Activated T-cell treated with anti-CD3 and anti-CD28 coated beads, Interleukin-2, amount 50 U/mL, for 1 hour (primary cell): ENCODE measurements around the gene FAM171A2.
"Not testable (repeated sequence)": the region's sequence is repeated elsewhere in the genome, so short reads cannot be mapped to it uniquely, and the experiment has no call there.

Experiments used
- DNase-seq: peaks from one replicate; pipeline ENCODE4 v3.0.0-alpha.2; 2020

The FAM171A2 gene

GRCh38 chr17:44344939-44345453, 18.7 kb downstream of the FAM171A2 start, which contains the start of gene GRN:
Gene GRN, plus strand, starts transcription at chr17:44345302. Its CDS starts 3,863 bp downstream, at chr17:44349165.
- DNase-seq = peak; percentile 83

GRCh38 chr17:44343510-44344209, 20.0 kb downstream of the FAM171A2 start:
- no peak for DNase-seq

- DNase-seq = not testable (repeated sequence)
Observed at GRCh38 chr17:44340553-44340952, 23.1 kb downstream of the FAM171A2 start.

GRCh38 chr17:44338702-44339101, 25.0 kb downstream of the FAM171A2 start:
- DNase-seq = no peak

GRCh38 chr17:44335968-44336367, 27.7 kb downstream of the FAM171A2 start:
- no peak for DNase-seq

GRCh38 chr17:44335564-44335963, 28.1 kb downstream of the FAM171A2 start:
- no peak for DNase-seq

- no peak for DNase-seq
Observed at GRCh38 chr17:44334727-44335126, 28.9 kb downstream of the FAM171A2 start.

GRCh38 chr17:44334315-44334714, 29.3 kb downstream of the FAM171A2 start:
- DNase-seq = no peak

- DNase-seq = no peak
Observed at GRCh38 chr17:44333371-44333770, 30.3 kb downstream of the FAM171A2 start.

GRCh38 chr17:44331249-44331760, 32.3 kb downstream of the FAM171A2 start:
- peak; percentile 60 for DNase-seq

GRCh38 chr17:44330263-44330662, 33.4 kb downstream of the FAM171A2 start:
- not testable (repeated sequence) for DNase-seq

GRCh38 chr17:44329516-44329915, 34.1 kb downstream of the FAM171A2 start:
- not testable (repeated sequence) for DNase-seq

GRCh38 chr17:44327715-44328449, 35.8 kb downstream of the FAM171A2 start:
- no peak for DNase-seq

GRCh38 chr17:44326861-44327444, 36.7 kb downstream of the FAM171A2 start:
- peak; percentile 89 for DNase-seq

- DNase-seq = peak; percentile 99
Observed at GRCh38 chr17:44324571-44325275, 38.9 kb downstream of the FAM171A2 start, which contains the start of gene SLC25A39. Gene SLC25A39, minus strand, starts transcription at chr17:44324823. Its CDS starts 1,261 bp downstream, at chr17:44323562.

GRCh38 chr17:44324092-44324570, 39.5 kb downstream of the FAM171A2 start:
- no peak for DNase-seq

GRCh38 chr17:44323359-44324091, 40.1 kb downstream of the FAM171A2 start:
- DNase-seq = no peak

GRCh38 chr17:44322236-44322895, 41.3 kb downstream of the FAM171A2 start:
- DNase-seq = no peak

GRCh38 chr17:44321246-44322120, 42.2 kb downstream of the FAM171A2 start:
- DNase-seq = no peak

GRCh38 chr17:44320066-44320465, 43.6 kb downstream of the FAM171A2 start:
- DNase-seq = no peak
